Endothelial cell of umbilical vein (primary cell): Measurements from ENCODE around the gene TTYH3.

Source experiments
- CTCF ChIP-seq, 2 donors: IDR thresholded peaks; 1 replicate in 1 of 2; 2 replicates in 1 of 2; pipeline ENCODE4 v1.5.1; 2011; ENCODE audit warnings: low read length in 2 of 2, mild to moderate bottlenecking in 2 of 2, moderate library complexity in 2 of 2, control low read depth in 1 of 2, inconsistent platforms in 1 of 2, low read depth in 1 of 2; ENCODE audit not compliant: insufficient read depth in 1 of 2; ENCODE audit errors: extremely low read depth in 1 of 2
- EZH2 ChIP-seq: IDR thresholded peaks from 2 replicates; pipeline ENCODE4 v1.6.1; 2012; ENCODE audit warnings: borderline replicate concordance, low read depth, mild to moderate bottlenecking, moderate library complexity, low read length, inconsistent platforms; ENCODE audit not compliant: severe bottlenecking
- GATA2 ChIP-seq: IDR thresholded peaks from 2 replicates; pipeline ENCODE4 v1.7.0; 2011; ENCODE audit warnings: low read depth, mild to moderate bottlenecking, moderate library complexity, mixed read lengths, low read length; ENCODE audit not compliant: insufficient read length, insufficient read depth
- MAX ChIP-seq: IDR thresholded peaks from 2 replicates; pipeline ENCODE4 v1.6.1; 2011; ENCODE audit not compliant: insufficient read depth, insufficient read length
- POLR2A ChIP-seq: IDR thresholded peaks from 2 replicates; pipeline ENCODE4 v1.6.1; 2012; ENCODE audit warnings: low read depth, mild to moderate bottlenecking, control low read depth, low read length

- TF ChIP-seq CTCF (IDR thresholded peaks at IDR 0.05; ENCODE audit: extremely low read depth in 1 of 2, insufficient read depth in 1 of 2, low read depth in 1 of 2, low read length in 2 of 2) (no peak), EZH2 (no peak), GATA2 (no peak), POLR2A (no peak), MAX (no peak)
Measured at GRCh38 chr7:2647594-2648172, 15.9 kb downstream of the TTYH3 start.
